Activated T-cell treated with anti-CD3 and anti-CD28 coated beads, Interleukin-2, amount 50 U/mL, for 24 hours (primary cell): Measurements from ENCODE around the gene CRBN.

Source experiments
- DNase-seq: peaks from one replicate; pipeline ENCODE4 v3.0.0-alpha.2; 2020
- H3K27ac Mint-ChIP-seq: 2 replicates; pipeline ENCODE4 v1.8.0; 2020; ENCODE audit warnings: mild to moderate bottlenecking, mixed read lengths
- H3K27me3 Mint-ChIP-seq: 2 replicates; pipeline ENCODE4 v1.8.0; 2020; ENCODE audit warnings: mixed read lengths
- H3K36me3 Mint-ChIP-seq: 2 replicates; pipeline ENCODE4 v1.8.0; 2020; ENCODE audit warnings: low read depth, mixed read lengths
- H3K4me1 Mint-ChIP-seq: 2 replicates; pipeline ENCODE4 v1.8.0; 2020; ENCODE audit warnings: low read depth, mixed read lengths
- H3K4me3 Mint-ChIP-seq: 2 replicates; pipeline ENCODE4 v1.8.0; 2020; ENCODE audit warnings: mild to moderate bottlenecking, moderate library complexity, mixed read lengths
- H3K9me3 Mint-ChIP-seq: 2 replicates; pipeline ENCODE4 v1.8.0; 2020; ENCODE audit warnings: mixed read lengths

The CRBN gene

DNA sequence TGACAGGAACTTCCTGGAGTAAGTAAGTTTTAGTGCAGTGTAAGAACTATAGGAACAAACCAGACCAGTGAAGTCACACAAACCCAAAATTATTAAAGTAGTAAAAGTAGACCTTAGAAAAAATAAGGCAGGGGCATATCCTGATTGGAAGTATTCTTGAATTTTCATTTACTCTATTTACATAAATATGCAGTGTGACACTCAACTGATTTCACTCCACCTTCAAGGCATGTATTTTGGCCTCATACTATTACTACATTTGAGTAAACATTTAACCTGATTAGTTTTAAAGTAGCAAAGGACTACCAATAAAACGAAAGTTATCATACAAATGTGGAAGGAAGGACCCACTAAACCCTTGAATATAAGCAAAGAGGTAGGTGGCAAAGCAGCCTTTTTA is 29.9 kb downstream of the CRBN start:
- peaks cover 56% of the 10 kb centered on the region for H3K4me1 Mint-ChIP-seq
- H3K9me3 Mint-ChIP-seq = no peaks in the 10 kb centered on the region
- H3K27ac Mint-ChIP-seq = peak overlapping the region; percentile 80
- no peak overlapping the region for H3K4me3 Mint-ChIP-seq
- peaks cover 95% of the 10 kb centered on the region for H3K36me3 Mint-ChIP-seq
- no peak for DNase-seq
- no peaks in the 10 kb centered on the region for H3K27me3 Mint-ChIP-seq

DNA sequence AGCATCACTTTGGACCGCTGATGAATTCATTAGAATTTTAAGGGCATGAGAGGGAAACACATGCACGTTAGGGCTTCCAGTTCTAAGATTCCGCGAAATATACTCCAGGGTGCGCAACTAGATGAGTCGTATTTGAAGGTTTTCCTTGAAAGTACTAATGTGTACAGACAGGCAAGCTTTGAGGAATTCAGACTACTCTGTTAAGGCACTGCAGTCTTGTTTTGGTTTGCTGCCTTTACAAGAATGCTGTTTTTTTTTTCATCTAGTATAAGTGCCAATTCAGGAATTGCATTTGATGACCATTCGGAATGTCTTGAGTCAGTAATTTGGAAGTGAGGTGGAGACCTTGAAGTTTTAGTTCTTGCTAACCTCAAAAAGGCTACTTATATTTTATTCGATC is 33.7 kb downstream of the CRBN start:
- H3K27ac Mint-ChIP-seq = peak overlapping the region; percentile 84
- peaks cover 57% of the 10 kb centered on the region for H3K4me1 Mint-ChIP-seq
- H3K9me3 Mint-ChIP-seq = no peaks in the 10 kb centered on the region
- H3K27me3 Mint-ChIP-seq = no peaks in the 10 kb centered on the region
- H3K36me3 Mint-ChIP-seq = peaks cover 95% of the 10 kb centered on the region
- no peak overlapping the region for H3K4me3 Mint-ChIP-seq
- no peak for DNase-seq

DNA sequence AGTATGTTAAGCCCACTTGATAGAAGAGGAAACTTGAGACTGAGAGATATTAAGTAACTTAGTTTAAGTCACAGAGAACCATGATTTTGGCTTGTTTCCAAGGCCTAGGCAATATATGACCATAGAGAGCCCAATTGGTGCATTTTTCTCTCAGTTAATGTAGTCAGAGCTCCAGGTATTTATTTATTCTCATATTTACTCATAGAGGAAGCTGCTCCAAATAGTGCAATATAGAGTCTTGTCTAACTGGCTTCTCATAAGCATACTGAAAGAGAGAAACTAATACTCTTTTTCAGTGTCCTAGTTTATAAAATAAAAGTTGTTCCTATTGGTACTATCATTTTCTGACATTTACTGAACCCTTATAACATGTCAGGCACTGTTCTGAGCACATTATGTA is 37.6 kb downstream of the CRBN start:
- Mint-ChIP-seq H3K4me3 (no peak overlapping the region), H3K27ac (peak overlapping the region; percentile 86), H3K4me1 (peaks cover 55% of the 10 kb centered on the region), H3K36me3 (peaks cover 99% of the 10 kb centered on the region), H3K9me3 (no peaks in the 10 kb centered on the region), H3K27me3 (no peaks in the 10 kb centered on the region)
- no peak for DNase-seq

DNA sequence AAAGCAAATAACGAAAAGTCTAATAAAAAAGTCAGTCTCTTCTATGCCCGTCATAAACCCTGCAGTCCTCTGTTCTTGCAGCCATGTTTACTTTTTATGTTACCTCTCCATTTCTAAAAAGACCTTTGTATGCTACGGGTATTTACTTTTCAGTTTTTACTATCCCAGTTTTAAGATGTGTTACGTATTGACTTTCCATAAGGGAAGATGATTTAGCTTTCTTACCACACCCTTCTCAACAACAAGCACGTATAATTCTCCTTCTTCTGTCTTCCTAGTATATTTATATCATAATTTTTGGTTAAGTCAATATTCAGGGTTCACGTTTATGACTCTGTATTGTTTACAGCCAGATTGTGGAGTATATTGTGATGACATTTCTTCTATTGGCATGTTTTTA is 42.0 kb downstream of the CRBN start:
- Mint-ChIP-seq H3K4me3 (no peak overlapping the region), H3K9me3 (no peaks in the 10 kb centered on the region), H3K27me3 (no peaks in the 10 kb centered on the region), H3K4me1 (peaks cover 74% of the 10 kb centered on the region), H3K36me3 (peaks cover 98% of the 10 kb centered on the region), H3K27ac (peak overlapping the region; percentile 65)
- DNase-seq = no peak

DNA sequence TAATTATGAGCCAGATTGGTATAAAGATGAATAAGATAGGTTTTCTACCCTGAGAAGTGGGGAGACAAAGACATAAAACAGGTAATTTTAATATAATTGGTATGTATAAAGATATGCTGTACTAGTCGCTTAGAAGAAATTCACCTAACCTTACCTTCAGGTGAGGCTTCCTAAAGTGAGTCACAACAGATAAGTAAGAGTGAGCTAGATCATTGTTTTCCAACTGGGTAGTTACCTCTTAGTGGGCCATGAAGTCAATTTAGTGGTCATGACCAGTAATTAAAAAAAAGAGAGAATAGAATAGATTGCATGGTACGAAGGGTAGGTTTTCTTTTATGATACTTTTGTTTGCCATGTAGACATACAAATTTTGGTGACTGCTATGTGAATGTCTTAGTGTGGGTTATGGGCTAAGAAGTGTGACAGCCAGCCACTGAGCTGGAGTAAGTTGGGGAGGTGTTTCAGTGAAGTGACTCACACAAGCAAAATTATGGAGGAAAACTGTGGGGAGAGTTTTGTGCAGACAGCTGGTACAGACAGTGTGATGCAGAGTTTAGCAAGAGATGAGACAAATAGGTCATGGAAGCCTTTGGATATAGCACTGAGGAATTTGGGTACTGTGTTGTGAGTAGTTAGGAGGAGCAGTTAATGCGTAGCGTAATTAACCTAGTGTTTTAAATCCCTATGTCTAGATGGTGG is 44.6 kb downstream of the CRBN start:
- DNase-seq = no peak
- no peaks in the 10 kb centered on the region for H3K9me3 Mint-ChIP-seq
- H3K4me3 Mint-ChIP-seq = peak overlapping the region; percentile 34
- peaks cover 88% of the 10 kb centered on the region for H3K36me3 Mint-ChIP-seq
- H3K4me1 Mint-ChIP-seq = peaks cover 71% of the 10 kb centered on the region
- peak overlapping the region; percentile 86 for H3K27ac Mint-ChIP-seq
- H3K27me3 Mint-ChIP-seq = no peaks in the 10 kb centered on the region

DNA sequence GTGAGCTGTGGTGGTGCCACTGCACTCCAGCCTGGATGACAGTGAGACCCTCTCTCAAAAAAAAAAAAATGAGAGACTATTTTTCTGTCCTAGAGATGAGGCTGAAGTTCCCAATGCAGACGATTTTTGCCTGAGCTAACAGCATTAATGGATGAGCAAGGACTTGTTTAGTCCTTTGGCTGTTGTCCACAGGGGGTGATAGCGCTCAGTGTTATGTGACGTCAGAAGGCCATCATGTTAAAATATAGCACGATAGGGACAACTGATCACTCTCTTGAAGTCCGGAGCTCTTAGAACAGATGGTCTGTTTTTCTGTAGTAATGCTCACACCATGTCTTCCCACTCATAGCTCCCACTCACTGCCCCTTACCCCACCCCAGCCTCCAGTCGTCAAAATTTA is 46.0 kb downstream of the CRBN start:
- Mint-ChIP-seq H3K27ac (peak overlapping the region; percentile 86), H3K36me3 (peaks cover 88% of the 10 kb centered on the region), H3K4me3 (peak overlapping the region; percentile 23), H3K27me3 (no peaks in the 10 kb centered on the region), H3K4me1 (peaks cover 76% of the 10 kb centered on the region), H3K9me3 (no peaks in the 10 kb centered on the region)
- no peak for DNase-seq

DNA sequence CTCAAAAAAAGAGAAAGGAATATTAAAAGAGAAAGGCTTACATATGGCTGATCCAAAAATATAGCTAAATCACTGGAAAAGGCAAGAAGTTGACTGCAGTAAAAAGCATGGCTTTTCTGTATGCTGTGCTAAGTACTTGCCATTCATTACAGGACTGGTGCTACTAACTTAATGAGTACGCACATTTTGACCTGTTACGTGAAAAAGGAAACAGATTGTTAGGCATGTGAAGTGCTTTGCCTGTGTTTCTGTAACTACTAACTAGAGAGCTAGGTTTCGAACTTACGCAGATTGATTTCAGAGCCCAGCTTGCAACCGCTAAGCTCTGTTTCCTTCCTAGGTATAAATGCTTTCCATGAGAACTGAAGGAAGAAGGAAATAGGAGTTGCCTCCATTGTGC is 49.9 kb downstream of the CRBN start:
- H3K36me3 Mint-ChIP-seq = peaks cover 72% of the 10 kb centered on the region
- DNase-seq = no peak
- peak overlapping the region; percentile 22 for H3K27ac Mint-ChIP-seq
- H3K4me3 Mint-ChIP-seq = peak overlapping the region; percentile 98
- H3K9me3 Mint-ChIP-seq = no peaks in the 10 kb centered on the region
- H3K27me3 Mint-ChIP-seq = no peaks in the 10 kb centered on the region
- H3K4me1 Mint-ChIP-seq = peaks cover 61% of the 10 kb centered on the region

DNA sequence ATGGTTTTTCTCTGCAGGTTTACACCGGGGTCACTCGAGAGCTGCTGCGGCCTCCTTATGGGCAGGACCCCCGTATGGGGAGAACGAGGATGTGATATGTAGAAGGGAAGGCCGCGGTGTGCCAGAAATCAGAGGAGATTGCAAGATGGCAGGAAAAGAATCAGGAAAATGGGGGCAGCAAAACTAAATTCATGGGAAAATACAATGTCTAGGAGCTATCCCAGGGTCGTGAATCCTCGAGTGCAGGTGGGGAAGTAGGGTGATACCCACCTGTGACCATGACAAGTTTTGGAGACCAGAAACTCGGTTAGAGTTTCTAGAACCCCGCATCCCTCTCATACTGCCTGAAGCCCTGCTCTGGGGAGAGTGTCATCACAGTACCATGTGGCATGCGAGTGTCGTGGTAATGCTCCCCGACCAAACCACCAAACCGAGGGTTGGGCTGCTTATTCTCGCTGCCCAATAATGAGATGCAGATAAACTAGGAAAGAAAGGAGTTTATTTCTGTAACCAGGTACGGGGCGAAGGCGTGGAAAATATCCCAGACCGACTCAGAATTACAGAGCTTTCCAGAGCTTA is 52.0 kb downstream of the CRBN start:
- H3K27ac Mint-ChIP-seq = peak overlapping the region; percentile 99
- DNase-seq = peak; percentile 60
- no peaks in the 10 kb centered on the region for H3K27me3 Mint-ChIP-seq

DNA sequence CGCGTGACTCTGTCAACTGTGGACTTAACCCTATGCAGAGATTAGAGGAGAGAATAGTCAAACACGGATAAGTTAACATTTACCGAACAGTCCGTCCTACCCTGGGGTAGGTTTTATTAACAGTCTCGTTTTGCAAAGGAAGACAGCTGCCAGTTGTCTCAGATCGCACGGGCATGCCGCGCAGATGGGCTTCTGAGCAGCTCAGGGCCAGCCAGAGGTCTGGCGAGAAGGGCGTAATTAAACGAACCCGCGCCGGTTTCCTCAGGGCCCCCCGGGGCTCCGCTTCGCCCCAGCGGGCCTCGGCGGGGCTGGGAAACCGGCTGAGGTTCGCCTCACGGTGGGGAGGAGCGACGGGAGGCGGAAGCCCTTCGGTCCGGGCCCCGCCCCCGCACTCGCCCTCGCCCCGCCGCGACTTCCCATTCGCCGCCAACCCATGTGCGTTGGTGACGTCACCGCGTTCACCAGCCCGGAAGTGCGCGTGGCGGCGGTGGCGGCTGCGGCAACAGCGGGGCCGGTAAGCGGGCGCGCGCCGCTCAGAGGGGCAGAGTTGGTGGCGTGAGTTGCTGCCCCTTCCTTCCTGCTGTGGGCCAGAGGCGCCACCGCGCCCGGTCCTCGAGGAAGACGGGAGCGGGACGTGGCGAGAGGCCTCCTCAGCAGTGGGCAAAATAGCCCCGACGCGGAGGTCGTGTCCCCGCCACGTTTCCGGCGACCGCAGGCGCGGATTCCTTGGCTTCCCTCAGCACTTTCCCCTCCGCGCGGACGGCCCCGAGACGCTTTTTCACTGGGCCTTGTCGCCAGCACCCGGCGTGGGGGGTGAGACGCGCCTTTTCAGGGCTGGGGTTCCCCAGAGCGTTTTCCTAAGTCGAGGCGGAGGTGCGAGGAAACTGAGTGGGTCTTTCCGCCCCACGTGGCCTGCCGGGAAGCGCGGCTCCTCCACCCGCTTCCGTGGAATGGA is 52.7 kb downstream of the CRBN start, which contains the start of gene TRNT1:
TRNT1 (plus strand) TSS at position 464 of the 955 bp plus-strand sequence. CDS start 2,101 bp downstream, outside the sequence.
- no peaks in the 10 kb centered on the region for H3K27me3 Mint-ChIP-seq
- peaks cover 42% of the 10 kb centered on the region for H3K4me1 Mint-ChIP-seq
- H3K36me3 Mint-ChIP-seq = peaks cover 51% of the 10 kb centered on the region
- peak within 1 kb of the TSS; percentile 98 for H3K4me3 Mint-ChIP-seq
- peak within 1 kb of the TSS; percentile 99 for H3K27ac Mint-ChIP-seq
- H3K9me3 Mint-ChIP-seq = no peaks in the 10 kb centered on the region
- DNase-seq = peak; percentile 97

More for the DNA sequence above, 52.0 kb downstream of the CRBN start:
- H3K36me3 Mint-ChIP-seq = peaks cover 51% of the 10 kb centered on the region
- H3K4me1 Mint-ChIP-seq = peaks cover 42% of the 10 kb centered on the region
- H3K4me3 Mint-ChIP-seq = peak overlapping the region; percentile 98
- H3K9me3 Mint-ChIP-seq = no peaks in the 10 kb centered on the region

DNA sequence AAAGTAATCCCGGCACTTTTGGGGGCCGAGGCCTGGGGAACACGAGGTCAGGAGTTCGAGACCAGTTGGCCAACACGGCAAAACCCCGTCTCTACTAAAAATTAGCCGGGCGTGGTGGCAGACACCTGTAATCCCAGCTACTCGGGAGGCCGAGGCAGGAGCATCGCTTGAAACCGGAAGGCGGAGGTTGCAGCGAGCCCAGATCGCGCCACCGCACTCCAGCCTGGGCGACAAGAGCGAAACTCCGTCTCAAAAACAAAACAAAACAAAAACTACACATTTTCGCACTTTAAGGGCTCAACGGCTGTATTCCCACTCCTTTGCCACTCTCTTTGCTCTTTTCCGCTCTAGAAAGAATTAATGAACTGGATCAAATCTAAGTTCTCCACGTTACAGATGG is 53.5 kb downstream of the CRBN start:
- DNase-seq = no peak
- Mint-ChIP-seq H3K4me1 (peaks cover 38% of the 10 kb centered on the region), H3K4me3 (peak overlapping the region; percentile 98), H3K27ac (peak overlapping the region; percentile 99), H3K27me3 (no peaks in the 10 kb centered on the region), H3K36me3 (peaks cover 46% of the 10 kb centered on the region), H3K9me3 (no peaks in the 10 kb centered on the region)

DNA sequence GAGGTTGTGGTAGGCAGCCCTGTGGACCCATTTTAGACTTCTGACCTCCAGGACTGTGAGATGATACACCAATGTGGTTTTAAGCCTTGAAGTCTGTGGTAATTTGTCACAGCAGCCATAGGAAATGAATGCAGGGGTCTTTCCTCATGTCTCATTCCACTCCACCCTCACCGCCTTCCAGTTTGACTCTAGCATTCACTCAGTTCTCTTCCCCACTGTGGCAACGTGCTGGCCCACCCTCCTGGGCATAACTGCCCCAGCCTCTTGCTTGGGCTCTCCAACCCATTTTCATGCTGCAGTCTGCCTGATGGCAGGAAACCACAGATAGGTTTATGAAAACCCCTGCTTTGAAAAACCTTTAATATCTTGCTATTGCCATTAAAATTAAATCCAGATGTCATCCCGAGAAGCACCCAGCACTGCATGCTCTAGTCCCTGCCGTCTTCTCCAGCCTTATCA is 60.1 kb downstream of the CRBN start:
- Mint-ChIP-seq H3K36me3 (no peaks in the 10 kb centered on the region), H3K4me3 (no peak overlapping the region), H3K27ac (no peak overlapping the region), H3K9me3 (no peaks in the 10 kb centered on the region), H3K4me1 (peaks cover 6% of the 10 kb centered on the region), H3K27me3 (no peaks in the 10 kb centered on the region)
- DNase-seq = no peak

DNA sequence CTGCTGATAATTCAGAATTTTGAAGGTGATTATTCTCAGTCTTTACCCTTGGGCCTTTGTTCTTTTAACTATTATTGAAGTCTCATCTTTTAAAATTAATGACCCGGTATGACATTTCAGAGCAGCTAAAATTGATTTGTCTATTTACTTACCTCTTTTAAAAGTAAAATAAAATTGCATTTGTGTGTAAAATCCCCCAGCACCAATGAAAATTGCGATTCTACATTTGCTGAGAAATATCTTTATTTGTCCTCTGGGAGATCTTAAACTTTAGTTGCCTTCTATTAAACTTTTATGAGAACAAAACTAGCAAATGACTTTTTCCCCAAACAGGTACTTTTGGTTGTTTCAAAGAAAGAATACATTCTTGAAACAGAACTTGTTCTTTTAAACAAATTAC is 61.8 kb downstream of the CRBN start:
- H3K27ac Mint-ChIP-seq = no peak overlapping the region
- H3K4me1 Mint-ChIP-seq = peaks cover 6% of the 10 kb centered on the region
- no peaks in the 10 kb centered on the region for H3K9me3 Mint-ChIP-seq
- H3K36me3 Mint-ChIP-seq = no peaks in the 10 kb centered on the region
- H3K4me3 Mint-ChIP-seq = no peak overlapping the region
- H3K27me3 Mint-ChIP-seq = no peaks in the 10 kb centered on the region
- no peak for DNase-seq

DNA sequence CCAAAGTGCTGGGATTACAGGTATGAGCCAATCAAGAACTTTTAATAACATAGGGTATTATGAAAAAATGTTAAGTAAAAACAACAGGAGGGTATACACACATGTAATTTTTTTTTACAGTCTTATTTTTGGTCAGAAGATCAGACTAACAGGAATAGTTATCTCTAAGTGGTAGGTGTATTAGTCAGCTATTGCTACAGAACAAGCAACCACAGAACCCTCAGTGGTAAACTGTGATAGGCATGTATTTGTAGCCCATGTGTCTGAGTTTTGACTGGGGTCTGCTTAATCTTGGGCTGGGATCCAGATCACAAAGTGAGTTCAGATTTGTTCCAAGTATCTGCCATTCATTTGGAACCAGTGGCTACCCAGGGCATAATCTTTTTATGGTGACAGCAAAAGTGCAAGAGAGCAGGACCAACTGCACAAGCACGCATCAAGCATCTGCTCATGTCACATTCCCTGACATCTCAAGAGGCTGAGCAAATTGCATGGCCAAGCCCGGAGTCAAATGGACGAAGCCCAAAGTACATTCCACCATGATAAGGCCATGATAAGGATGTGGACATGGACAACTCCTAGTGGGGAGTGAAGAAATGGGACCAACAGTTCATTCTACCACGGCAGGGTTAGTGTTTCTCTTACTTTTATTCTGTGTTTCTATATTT is 66.3 kb downstream of the CRBN start:
- Mint-ChIP-seq H3K4me1 (peaks cover 24% of the 10 kb centered on the region), H3K36me3 (no peaks in the 10 kb centered on the region), H3K27ac (no peak overlapping the region), H3K27me3 (no peaks in the 10 kb centered on the region), H3K4me3 (no peak overlapping the region), H3K9me3 (no peaks in the 10 kb centered on the region)
- DNase-seq = no peak

DNA sequence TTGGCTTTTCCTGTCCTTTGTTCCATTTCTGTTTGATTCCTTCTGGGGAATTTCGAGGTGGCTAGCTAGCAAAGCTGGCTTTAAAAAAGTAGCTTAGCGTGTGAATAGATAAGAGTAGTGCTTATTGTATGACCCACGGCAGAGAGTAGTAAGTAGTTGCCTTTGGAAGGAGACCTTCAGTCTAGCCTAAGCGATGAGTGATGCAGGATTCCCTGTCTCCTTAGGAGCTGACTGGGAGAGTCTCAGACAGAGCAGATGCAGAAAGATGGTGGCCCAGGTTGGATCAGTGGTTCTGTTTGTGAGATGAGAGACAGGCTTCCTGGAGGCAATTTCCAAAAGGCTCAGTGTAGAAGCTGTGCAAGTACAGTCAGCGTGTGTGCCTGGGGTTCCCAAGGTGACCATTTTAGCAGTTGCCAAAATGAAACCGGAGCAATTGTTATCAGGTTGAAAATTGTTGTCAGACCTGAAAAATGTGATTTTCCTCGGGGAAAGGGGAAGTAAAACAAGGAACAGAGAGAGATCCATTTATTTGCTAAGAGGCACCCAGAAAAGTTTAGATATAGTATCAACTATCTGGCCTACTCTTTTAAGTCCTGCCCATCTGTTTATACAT is 68.6 kb downstream of the CRBN start:
- Mint-ChIP-seq H3K27me3 (peaks cover 5% of the 10 kb centered on the region), H3K36me3 (no peaks in the 10 kb centered on the region), H3K4me3 (no peak overlapping the region), H3K27ac (no peak overlapping the region), H3K9me3 (no peaks in the 10 kb centered on the region), H3K4me1 (peaks cover 32% of the 10 kb centered on the region)
- no peak for DNase-seq
